ENCODE data around the gene RNF213. TPM values are rescaled to one million over a fixed set of nuclear protein-coding genes. Genes with fewer than 3 reads are reported as not detected.
"Not testable (repeated sequence)": the region's sequence is repeated elsewhere in the genome, so short reads cannot be mapped to it uniquely, and the experiment has no call there.

RNF213 gene
- total RNA-seq, 1 donor, result 134 TPM

DNA sequence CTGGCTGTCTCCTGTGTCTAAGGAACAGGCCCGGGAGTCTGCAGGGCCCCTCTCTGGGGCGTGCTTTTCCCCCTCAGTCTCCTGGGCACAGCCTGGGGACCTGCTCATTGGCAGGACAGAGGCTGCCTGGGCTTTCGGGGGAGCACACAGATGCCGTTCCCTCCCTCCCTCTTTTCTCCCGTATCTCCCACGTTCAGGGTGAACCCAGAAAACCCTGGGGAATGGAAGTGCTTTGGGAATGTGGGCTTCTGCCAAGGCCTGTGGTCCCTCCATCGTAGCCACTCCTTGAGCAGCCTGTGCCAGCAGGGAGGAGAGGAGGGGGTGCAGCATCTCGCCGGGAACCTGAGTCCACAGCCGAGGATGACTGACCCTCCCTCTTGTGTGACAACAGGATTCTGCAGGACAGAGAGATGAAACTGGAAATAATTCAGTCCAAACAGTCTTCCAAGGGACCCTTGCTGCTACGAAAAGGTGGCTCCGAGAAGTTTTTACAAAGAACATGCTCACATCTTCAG lies 52.0 kb downstream of the RNF213 start:
- peaks cover 18% of the 10 kb centered on the region for H4K20me1 ChIP-seq (ENCODE audit: insufficient read depth, low read length)
- H3K9me3 ChIP-seq (ENCODE audit: low read depth, low read length), result no peaks in the 10 kb centered on the region
- TF ChIP-seq, protein P1, sequence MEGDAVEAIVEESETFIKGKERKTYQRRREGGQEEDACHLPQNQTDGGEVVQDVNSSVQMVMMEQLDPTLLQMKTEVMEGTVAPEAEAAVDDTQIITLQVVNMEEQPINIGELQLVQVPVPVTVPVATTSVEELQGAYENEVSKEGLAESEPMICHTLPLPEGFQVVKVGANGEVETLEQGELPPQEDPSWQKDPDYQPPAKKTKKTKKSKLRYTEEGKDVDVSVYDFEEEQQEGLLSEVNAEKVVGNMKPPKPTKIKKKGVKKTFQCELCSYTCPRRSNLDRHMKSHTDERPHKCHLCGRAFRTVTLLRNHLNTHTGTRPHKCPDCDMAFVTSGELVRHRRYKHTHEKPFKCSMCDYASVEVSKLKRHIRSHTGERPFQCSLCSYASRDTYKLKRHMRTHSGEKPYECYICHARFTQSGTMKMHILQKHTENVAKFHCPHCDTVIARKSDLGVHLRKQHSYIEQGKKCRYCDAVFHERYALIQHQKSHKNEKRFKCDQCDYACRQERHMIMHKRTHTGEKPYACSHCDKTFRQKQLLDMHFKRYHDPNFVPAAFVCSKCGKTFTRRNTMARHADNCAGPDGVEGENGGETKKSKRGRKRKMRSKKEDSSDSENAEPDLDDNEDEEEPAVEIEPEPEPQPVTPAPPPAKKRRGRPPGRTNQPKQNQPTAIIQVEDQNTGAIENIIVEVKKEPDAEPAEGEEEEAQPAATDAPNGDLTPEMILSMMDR (IDR thresholded peaks at IDR 0.05; ENCODE audit: extremely low read depth, low read depth, low read length), result no peak
- no peak overlapping the region for H3K4me3 ChIP-seq (ENCODE audit: insufficient read depth, low read length)
- no peak overlapping the region for H2AFZ ChIP-seq (ENCODE audit: low read length)
- DNase-seq (ENCODE audit: insufficient read length, low spot score, missing footprints), result no peak
- no peaks in the 10 kb centered on the region for H3K27me3 ChIP-seq (ENCODE audit: insufficient read depth, low read length)
- peaks cover 56% of the 10 kb centered on the region for H3K36me3 ChIP-seq (ENCODE audit: insufficient read depth, low read length)
- H3K4me1 ChIP-seq (ENCODE audit: insufficient read depth, low read length), result no peaks in the 10 kb centered on the region
- peaks cover 24% of the 10 kb centered on the region for H3K79me2 ChIP-seq (ENCODE audit: insufficient read depth, low read length)
- no peak overlapping the region for H3K4me2 ChIP-seq (ENCODE audit: insufficient read depth, low read length)
- no peak overlapping the region for H3K27ac ChIP-seq (ENCODE audit: low read depth, low read length)

DNA sequence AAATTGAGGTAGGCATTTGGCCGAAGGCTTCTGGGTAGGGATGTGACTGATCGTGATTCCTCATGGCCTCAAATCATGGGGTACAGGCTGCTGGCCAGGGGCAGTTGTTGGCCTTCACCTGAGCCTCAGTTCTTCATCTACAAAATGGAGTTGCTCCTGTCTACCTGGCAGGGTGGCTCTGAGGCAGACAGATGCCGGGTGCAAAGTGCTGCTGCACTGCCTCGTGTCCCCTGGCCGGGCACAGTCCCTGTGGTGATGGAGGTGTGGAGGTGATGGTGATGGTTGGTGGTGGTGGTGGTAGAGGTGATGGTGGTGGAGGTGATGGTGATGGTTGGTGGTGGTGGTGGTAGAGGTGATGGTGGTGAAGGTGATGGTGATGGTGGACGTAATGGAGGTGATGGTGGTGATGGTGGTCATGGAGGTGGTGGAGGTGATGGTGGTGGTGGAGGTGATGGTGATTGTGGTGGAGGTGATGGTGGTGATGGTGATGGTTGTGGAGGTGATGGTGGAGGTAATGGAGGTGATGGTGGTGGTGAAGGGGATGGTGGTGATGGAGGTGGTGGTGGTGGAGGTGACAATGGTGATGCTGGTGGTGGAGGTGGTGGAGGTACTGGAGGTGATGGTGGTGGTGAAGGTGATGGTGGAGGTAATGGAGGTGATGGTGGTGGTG lies 52.6 kb downstream of the RNF213 start:
- TF ChIP-seq, protein P1 (IDR thresholded peaks at IDR 0.05; ENCODE audit: extremely low read depth, low read depth, low read length), result no peak
- no peaks in the 10 kb centered on the region for H3K9me3 ChIP-seq (ENCODE audit: low read depth, low read length)
- no peak overlapping the region for H3K4me2 ChIP-seq (ENCODE audit: insufficient read depth, low read length)
- H3K79me2 ChIP-seq (ENCODE audit: insufficient read depth, low read length), result peaks cover 24% of the 10 kb centered on the region
- H3K36me3 ChIP-seq (ENCODE audit: insufficient read depth, low read length), result peaks cover 56% of the 10 kb centered on the region
- H3K4me1 ChIP-seq (ENCODE audit: insufficient read depth, low read length), result no peaks in the 10 kb centered on the region
- H4K20me1 ChIP-seq (ENCODE audit: insufficient read depth, low read length), result peaks cover 18% of the 10 kb centered on the region
- no peak overlapping the region for H3K27ac ChIP-seq (ENCODE audit: low read depth, low read length)
- H2AFZ ChIP-seq (ENCODE audit: low read length), result no peak overlapping the region
- no peak overlapping the region for H3K4me3 ChIP-seq (ENCODE audit: insufficient read depth, low read length)
- DNase-seq (ENCODE audit: insufficient read length, low spot score, missing footprints), result no peak
- no peaks in the 10 kb centered on the region for H3K27me3 ChIP-seq (ENCODE audit: insufficient read depth, low read length)

DNA sequence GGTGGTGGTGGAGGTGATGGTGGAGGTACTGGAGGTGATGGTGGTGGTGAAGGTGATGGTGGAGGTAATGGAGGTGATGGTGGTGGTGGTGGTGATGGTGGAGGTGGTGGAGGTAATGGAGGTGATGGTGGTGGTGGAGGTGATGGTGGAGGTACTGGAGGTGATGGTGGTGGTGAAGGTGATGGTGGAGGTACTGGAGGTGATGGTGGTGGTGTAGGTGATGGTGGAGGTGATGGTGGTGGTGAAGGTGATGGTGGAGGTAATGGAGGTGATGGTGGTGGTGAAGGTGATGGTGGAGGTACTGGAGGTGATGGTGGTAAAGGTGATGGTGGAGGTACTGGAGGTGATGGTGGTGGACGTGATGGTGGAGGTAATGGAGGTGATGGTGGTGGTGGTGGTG lies 53.3 kb downstream of the RNF213 start:
- peaks cover 53% of the 10 kb centered on the region for H3K36me3 ChIP-seq (ENCODE audit: insufficient read depth, low read length)

DNA sequence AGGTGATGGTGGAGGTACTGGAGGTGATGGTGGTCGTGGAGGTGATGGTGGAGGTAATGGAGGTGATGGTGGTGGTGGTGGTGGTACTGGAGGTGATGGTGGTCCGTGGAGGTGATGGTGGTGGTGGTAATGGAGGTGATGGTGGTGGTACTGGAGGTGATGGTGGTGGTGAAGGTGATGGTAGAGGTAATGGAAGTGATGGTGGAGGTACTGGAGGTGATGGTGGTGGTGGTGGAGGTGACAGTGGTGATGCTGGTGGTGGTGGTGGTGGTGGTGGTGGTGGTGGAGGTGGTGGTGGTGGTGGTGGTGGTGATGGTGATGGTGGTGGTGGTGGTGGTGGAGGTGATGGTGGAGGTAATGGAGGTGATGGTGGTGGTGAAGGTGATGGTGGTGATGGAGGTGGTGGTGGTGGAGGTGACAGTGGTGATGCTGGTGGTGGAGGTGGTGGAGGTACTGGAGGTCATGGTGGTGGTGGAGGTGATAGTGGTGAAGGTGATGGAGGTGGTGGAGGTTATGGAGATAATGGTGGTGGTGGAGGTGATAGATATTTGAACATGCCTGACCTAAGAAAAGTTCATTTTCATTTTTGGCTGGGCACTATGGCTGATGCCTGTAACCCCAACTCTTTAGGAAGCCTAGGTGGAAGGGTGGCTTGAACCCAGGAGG lies 55.0 kb downstream of the RNF213 start:
- Histone ChIP-seq H2AFZ (ENCODE audit: low read length) (no peak overlapping the region), H3K36me3 (ENCODE audit: insufficient read depth, low read length) (peaks cover 56% of the 10 kb centered on the region), H3K79me2 (ENCODE audit: insufficient read depth, low read length) (peaks cover 24% of the 10 kb centered on the region), H3K9me3 (ENCODE audit: low read depth, low read length) (no peaks in the 10 kb centered on the region), H3K4me3 (ENCODE audit: insufficient read depth, low read length) (no peak overlapping the region), H3K4me1 (ENCODE audit: insufficient read depth, low read length) (no peaks in the 10 kb centered on the region), H3K27me3 (ENCODE audit: insufficient read depth, low read length) (no peaks in the 10 kb centered on the region), H3K4me2 (ENCODE audit: insufficient read depth, low read length) (no peak overlapping the region), H3K27ac (ENCODE audit: low read depth, low read length) (no peak overlapping the region), H4K20me1 (ENCODE audit: insufficient read depth, low read length) (peaks cover 18% of the 10 kb centered on the region)
- DNase-seq (ENCODE audit: insufficient read length, low spot score, missing footprints), result no peak
- TF ChIP-seq, protein P1 (IDR thresholded peaks at IDR 0.05; ENCODE audit: extremely low read depth, low read depth, low read length), result no peak

More for the DNA sequence above, 53.3 kb downstream of the RNF213 start:
- H4K20me1 ChIP-seq (ENCODE audit: insufficient read depth, low read length), result peaks cover 18% of the 10 kb centered on the region
- H3K4me1 ChIP-seq (ENCODE audit: insufficient read depth, low read length); H3K27me3 ChIP-seq (ENCODE audit: insufficient read depth, low read length); DNase-seq (ENCODE audit: insufficient read length, low spot score, missing footprints); H3K9me3 ChIP-seq (ENCODE audit: low read depth, low read length); H3K4me2 ChIP-seq (ENCODE audit: insufficient read depth, low read length); H3K27ac ChIP-seq (ENCODE audit: low read depth, low read length); H3K4me3 ChIP-seq (ENCODE audit: insufficient read depth, low read length); H2AFZ ChIP-seq (ENCODE audit: low read length): not testable (repeated sequence)
- peaks cover 24% of the 10 kb centered on the region for H3K79me2 ChIP-seq (ENCODE audit: insufficient read depth, low read length)
